Hematopoietic multipotent progenitor cell treated with erythropoietin and hydrocortisone succinate and interleukin-3 and kit ligand, for 4 days (in vitro differentiated cells): ENCODE results near the gene SETD3.

ENCODE experiments used
- DNase-seq: peaks from one replicate; pipeline ENCODE4 v3.0.0-alpha.2; 2015

Gene SETD3

GRCh38 chr14:99451234-99451633 is 29.4 kb downstream of the SETD3 start:
- no peak for DNase-seq

- no peak for DNase-seq
These were observed 30.4 kb downstream of the SETD3 start for GRCh38 chr14:99450266-99450665.

GRCh38 chr14:99447739-99448138 is 32.9 kb downstream of the SETD3 start:
- DNase-seq = peak; percentile 43

- no peak for DNase-seq
These were observed 34.7 kb downstream of the SETD3 start for GRCh38 chr14:99445931-99446330.

- no peak for DNase-seq
These were observed 38.7 kb downstream of the SETD3 start for GRCh38 chr14:99441918-99442317.

- peak; percentile 42 for DNase-seq
These were observed 39.3 kb downstream of the SETD3 start for GRCh38 chr14:99441157-99441870.

GRCh38 chr14:99440278-99440677 is 40.4 kb downstream of the SETD3 start:
- DNase-seq = no peak

GRCh38 chr14:99437706-99438105 is 43.0 kb downstream of the SETD3 start:
- no peak for DNase-seq

- DNase-seq = no peak
These were observed 44.1 kb downstream of the SETD3 start for GRCh38 chr14:99436247-99437180.

GRCh38 chr14:99435327-99435726 is 45.3 kb downstream of the SETD3 start:
- no peak for DNase-seq

- DNase-seq = no peak
These were observed 48.2 kb downstream of the SETD3 start for GRCh38 chr14:99432485-99432884.

- DNase-seq = no peak
These were observed 48.7 kb downstream of the SETD3 start for GRCh38 chr14:99431986-99432385.

GRCh38 chr14:99430491-99430890 is 50.2 kb downstream of the SETD3 start:
- DNase-seq = peak; percentile 35

- DNase-seq = no peak
These were observed 52.9 kb downstream of the SETD3 start for GRCh38 chr14:99427632-99428300.

- DNase-seq = no peak
These were observed 53.8 kb downstream of the SETD3 start for GRCh38 chr14:99426813-99427346.

GRCh38 chr14:99426265-99426664 is 54.4 kb downstream of the SETD3 start:
- no peak for DNase-seq

- DNase-seq = no peak
These were observed 55.4 kb downstream of the SETD3 start for GRCh38 chr14:99425272-99425681.

- no peak for DNase-seq
These were observed 56.3 kb downstream of the SETD3 start for GRCh38 chr14:99424306-99424877.

- DNase-seq = no peak
These were observed 57.2 kb downstream of the SETD3 start for GRCh38 chr14:99423434-99423833.

GRCh38 chr14:99422228-99423010 is 58.2 kb downstream of the SETD3 start:
- DNase-seq = no peak

- peak; percentile 10 for DNase-seq
These were observed 59.9 kb downstream of the SETD3 start for GRCh38 chr14:99420711-99421110.

GRCh38 chr14:99419905-99420304 is 60.8 kb downstream of the SETD3 start:
- peak; percentile 77 for DNase-seq
